Activated T-helper 9 cell treated with anti-CD3 and anti-CD28 coated beads, Interleukin-2, amount 50 U/mL, for 16 hours (primary cell): ENCODE results near the gene CAPZB.
A peak's percentile ranks its signal among the peaks of the same experiment; 100 is the strongest.

ENCODE experiments used
- DNase-seq: peaks from one replicate; pipeline ENCODE4 v3.0.0-alpha.2; 2020; ENCODE audit warnings: low read depth

CAPZB gene

GRCh38 chr1:19405761-19406487 lies 79.4 kb downstream of the CAPZB start:
- no peak for DNase-seq

- DNase-seq: no peak
Observed at GRCh38 chr1:19405195-19405760, 80.1 kb downstream of the CAPZB start.

DNA sequence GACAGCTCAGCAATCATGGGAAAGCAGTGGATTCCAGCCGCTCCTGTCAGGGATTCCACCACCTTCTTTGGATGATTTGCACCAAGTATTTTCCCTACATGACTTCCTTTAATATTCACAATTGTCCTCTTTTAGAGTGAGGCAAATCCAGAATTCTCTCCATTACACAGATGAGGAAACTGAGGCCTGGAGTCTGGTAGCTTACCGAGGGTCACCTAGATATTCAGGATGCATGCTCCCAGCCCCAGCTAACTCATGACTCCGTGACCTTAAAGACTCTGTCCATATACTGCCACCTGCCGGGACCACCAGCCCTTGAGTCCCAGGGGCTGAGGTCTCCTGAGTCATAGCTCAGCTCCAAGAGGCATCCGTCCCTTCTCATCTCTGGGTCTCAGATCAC lies 80.6 kb downstream of the CAPZB start:
- no peak for DNase-seq

DNA sequence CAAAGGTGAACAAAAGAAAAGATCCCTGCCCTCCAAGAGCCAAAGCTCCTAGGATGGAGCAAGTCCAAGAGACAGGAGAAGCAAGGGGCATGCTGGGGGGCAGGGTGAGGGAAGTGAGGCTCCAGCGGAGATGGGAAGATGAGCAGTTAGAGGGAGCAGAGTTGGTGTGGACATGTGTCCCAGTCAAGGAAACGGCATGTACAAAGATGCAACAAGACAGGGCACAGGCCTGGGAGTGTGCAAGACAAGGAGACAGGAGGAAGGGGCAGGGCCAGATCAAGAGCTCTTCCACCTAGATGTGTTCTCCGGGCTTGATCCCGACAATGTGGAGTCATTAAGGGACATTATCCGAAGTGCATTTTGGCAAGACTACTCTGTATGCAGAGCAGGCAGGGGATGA lies 82.1 kb downstream of the CAPZB start:
- no peak for DNase-seq

DNA sequence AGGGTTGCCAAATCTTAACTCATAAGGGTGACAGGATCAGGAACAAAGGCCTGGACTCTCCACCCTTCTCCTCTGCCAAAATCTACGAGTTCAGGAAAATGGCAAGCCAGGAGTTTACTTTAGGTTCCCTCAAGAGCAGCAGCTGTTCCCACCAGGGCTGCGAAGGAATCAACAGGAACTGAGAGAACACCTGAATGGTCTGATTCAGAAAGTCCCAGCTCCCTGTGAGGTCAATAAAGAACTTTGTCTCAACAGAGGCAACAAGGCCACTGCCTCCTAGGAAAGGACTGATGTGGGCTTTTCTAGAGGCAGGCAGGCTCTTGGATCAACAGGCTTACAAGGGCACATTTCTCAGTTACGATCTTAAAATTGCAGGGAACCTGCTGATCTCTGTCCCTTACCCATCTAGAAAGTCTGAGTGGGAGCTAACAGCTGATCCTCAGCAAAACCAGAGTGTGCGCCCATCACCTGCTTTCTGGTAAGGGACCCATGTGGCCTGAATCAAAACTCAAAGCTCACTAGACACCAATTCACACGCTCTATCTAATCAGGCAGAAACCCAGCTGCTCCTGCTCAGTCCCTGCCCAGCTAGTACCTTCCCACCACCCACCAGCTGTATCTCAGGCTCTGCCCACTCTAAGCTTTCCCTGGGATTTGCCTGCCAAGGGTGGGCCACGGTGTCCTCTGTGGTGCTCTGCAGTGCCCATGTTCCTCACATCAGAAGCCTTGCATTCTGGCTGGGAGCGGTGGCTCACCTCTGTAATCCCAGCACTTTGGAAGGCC lies 83.1 kb downstream of the CAPZB start:
- no peak for DNase-seq

GRCh38 chr1:19401535-19401889 lies 83.8 kb downstream of the CAPZB start:
- no peak for DNase-seq

GRCh38 chr1:19400875-19401534 lies 84.3 kb downstream of the CAPZB start:
- DNase-seq: no peak

- no peak for DNase-seq
Observed at GRCh38 chr1:19400192-19400611, 85.1 kb downstream of the CAPZB start.

DNA sequence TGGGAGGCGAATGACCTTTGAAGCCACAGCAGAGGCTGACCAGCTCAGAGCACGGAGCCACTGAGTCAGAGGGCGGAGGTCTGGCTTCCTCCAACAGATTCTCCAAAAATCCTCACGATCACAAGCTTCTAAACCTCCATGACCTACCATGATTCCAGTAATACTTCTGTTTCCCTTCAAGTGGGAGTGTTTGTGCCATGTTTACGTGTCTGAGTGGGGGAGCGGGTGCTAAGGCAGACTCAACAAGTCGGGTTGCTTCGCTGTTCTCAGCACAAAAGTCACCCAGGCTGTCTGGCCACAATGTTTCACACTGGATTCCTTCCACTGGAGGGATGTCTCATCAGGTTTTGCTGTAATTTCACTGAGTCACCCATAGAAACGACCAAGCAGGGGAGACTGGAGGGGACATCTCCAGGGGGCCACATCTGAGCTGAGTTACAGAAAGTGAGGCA lies 87.0 kb downstream of the CAPZB start:
- DNase-seq: no peak

DNA sequence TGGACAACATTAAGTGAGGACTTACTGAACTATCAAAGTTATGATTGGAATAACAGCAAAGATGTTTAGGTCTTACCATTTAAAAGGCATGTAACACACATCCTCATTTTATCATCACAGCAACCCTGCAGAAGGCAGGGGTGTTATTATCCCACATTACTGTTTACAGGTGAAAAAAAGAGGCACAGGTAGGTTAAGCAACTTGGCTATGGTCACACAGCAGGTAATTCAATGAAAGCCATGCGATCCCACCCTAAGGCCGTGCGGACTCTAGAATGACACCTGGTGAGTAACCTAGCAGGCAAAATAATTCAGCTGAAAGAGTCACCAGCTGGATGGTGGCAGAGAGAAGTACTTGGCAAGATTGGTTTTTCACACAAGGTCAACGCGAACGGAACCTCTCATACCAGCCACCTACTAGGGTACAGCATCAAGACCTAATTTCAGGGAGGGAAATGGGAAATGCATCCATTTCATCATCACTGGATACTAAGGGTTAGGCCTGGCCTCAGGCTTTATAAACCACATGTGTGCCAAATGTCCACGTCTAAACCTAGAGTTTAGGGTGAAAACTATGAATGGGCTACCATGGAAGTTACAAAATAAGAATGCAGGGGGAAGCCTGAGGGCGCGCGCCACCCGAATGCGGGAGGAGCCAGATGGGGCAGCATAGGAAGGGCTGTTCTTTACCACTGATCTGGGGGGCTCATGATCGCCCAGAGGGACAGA lies 88.0 kb downstream of the CAPZB start:
- no peak for DNase-seq

GRCh38 chr1:19396280-19396679 lies 89.1 kb downstream of the CAPZB start:
- DNase-seq: no peak

GRCh38 chr1:19395678-19396192 lies 89.6 kb downstream of the CAPZB start:
- no peak for DNase-seq

DNA sequence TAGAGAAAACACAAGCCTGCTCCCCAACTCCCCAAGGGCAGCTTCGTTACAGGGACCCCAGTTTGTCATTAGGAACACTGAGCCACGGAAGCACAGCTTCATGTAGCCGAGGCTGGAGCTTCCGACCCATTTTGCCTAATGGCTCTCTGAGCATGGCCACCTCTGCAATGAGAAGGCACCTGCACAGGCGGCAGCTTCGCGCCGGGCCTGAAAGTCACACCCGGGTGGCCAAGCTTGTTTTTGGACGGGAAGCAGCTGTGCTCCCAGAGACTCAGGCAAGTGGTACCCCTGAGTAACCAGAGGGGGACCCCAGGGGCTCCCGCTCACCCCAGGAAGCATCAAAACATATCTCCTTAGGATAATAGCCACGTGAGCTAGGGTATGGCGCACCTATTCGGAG lies 92.3 kb downstream of the CAPZB start:
- DNase-seq: no peak

GRCh38 chr1:19392221-19392620 lies 93.1 kb downstream of the CAPZB start:
- DNase-seq: no peak

GRCh38 chr1:19391596-19391981 lies 93.8 kb downstream of the CAPZB start:
- DNase-seq: no peak

DNA sequence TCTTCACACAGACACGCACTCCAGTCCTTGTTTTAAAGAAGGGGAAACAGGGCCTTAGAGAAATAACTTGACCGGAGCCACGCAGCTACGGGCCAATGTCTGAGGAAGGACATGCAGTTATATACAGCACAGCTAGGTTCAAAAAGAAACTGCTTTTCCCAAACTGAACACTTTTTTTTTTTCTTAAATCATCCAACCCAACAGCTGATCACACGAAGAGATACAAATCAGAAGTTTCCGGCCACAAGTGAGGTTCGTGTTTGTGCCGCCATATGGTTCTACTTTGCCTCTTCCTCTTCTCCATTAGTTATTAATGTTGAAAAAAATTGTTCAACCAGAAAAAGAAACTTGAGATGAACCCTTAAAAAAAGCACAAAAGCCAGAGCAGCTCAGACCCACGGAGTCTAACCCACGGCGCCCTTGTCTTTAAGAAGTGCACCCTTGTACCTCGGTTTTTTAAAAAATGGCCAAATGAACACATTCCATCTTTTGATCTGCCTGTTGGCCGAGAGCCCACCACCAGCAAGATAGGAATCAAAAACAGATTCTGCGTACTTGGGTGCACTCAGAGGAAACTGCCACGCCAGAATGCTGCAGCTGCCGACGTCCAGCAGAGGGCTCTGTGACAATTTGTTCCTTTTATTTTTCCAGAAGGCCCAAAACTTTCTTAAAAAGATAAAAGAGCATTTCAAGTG lies 94.3 kb downstream of the CAPZB start:
- DNase-seq: peak; percentile 43

DNA sequence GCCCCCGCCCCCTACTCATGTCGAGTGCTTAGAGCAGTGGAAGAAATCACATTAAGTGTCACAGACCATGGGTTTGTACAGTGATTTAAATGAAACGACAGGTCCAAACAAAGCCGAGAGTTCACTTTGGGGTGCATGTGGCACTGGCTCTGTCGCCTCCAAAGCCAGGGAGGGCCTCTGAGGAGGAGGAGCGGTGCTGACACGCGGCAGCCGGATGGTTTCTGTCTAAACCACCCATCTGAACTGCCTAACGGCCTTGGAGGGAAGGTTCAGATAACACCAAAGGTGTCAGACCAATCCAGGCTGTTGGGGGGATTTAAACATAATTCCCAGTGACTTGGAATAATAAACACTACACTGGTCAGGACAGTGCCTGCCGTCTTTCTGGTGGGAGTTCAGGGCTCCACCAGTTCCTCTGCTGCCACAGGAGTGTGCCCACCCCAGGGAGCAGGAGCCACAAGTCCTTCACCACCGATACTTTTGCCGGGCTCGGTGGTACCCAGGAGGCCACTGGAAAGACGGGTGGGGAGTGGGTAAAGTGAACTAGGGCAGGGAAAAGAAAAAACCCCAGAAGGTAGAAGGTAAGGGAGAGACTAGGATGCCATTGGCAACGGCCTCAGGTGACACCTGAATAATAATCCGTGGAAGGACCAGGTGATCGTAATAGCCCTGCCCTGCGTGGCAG lies 95.0 kb downstream of the CAPZB start:
- no peak for DNase-seq

- DNase-seq: no peak
Observed at GRCh38 chr1:19388980-19389379, 96.4 kb downstream of the CAPZB start.

GRCh38 chr1:19387045-19387467 lies 98.3 kb downstream of the CAPZB start:
- no peak for DNase-seq

DNA sequence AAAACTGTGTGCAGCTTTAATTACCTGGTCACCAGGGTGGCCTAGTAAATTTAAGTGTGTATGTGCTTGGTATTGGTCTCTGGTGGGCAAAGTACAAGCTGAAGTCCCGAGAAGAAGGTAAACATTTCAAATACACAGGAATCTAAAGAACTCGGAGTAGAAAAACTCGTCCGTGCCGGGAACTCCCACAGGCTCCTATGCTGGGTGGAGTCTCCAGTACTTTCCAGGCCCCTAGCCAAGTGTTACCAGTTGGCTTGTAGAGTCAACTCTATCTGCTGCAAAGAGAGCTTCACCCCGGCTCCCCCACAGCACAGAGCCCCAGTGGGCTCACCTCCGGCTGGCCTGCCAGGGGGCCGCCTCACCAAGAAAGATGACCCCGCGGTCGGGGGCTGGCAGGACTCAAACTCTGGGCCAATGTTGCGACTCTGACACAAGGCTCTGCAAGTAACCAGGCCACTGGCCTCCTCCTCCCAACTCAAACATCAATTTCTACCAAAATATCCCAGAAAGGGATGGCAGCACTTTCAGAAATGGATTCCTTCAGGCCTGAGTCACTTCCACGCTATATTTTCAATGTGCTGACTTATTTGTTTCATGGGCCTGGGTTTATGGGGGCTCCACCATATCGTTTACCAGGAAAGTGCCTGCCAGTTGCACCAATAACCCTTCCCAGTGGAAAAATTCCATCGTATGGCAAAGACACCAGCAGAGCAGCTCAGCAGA lies 99.3 kb downstream of the CAPZB start:
- DNase-seq: no peak
